ENCODE results near the gene FAM20A.

GRCh38 chr17:68591583-68591982 is 9.6 kb downstream of the FAM20A start:
- TF ChIP-seq FOXP2 (optimal IDR thresholded peaks at IDR 0.05; ENCODE audit: control extremely low read depth, extremely low read length, insufficient read depth): no peak
- no peak for TF ChIP-seq POLR2AphosphoS5 (IDR thresholded peaks at IDR 0.05; ENCODE audit: borderline replicate concordance, low read depth, low read length)
